NCI-H128 (cell line): ENCODE results near the gene SIGLEC12.
"Not testable (repeated sequence)": the region's sequence is repeated elsewhere in the genome, so short reads cannot be mapped to it uniquely, and the experiment has no call there.

ENCODE experiments used
- DNase-seq: peaks from one replicate; lab custom pipeline; 2025; ENCODE audit not compliant: unreplicated experiment; lab: John Stamatoyannopoulos, UW

SIGLEC12 gene

GRCh38 chr19:51460164-51460992 is 41.2 kb downstream of the SIGLEC12 start:
- DNase-seq, result no peak

- no peak for DNase-seq
Observed at GRCh38 chr19:51458899-51459505, 42.6 kb downstream of the SIGLEC12 start.

GRCh38 chr19:51458051-51458645 is 43.5 kb downstream of the SIGLEC12 start, which contains the start of gene SIGLEC8:
TSS of gene SIGLEC8 (minus strand) at chr19:51458454. CDS start at chr19:51458387, 67 bp downstream.
- DNase-seq, result no peak

- no peak for DNase-seq
Observed at GRCh38 chr19:51457351-51458013, 44.1 kb downstream of the SIGLEC12 start.

- no peak for DNase-seq
Observed at GRCh38 chr19:51456541-51457290, 44.9 kb downstream of the SIGLEC12 start.

- no peak for DNase-seq
Observed at GRCh38 chr19:51450730-51451307, 50.8 kb downstream of the SIGLEC12 start.

GRCh38 chr19:51448411-51449016 is 53.1 kb downstream of the SIGLEC12 start:
- DNase-seq, result no peak

- no peak for DNase-seq
Observed at GRCh38 chr19:51448011-51448410, 53.6 kb downstream of the SIGLEC12 start.

GRCh38 chr19:51447510-51447909 is 54.1 kb downstream of the SIGLEC12 start:
- DNase-seq, result not testable (repeated sequence)

GRCh38 chr19:51441410-51442390 is 59.9 kb downstream of the SIGLEC12 start:
- DNase-seq, result no peak
